ENCODE results near the gene SCFD2.

DNA sequence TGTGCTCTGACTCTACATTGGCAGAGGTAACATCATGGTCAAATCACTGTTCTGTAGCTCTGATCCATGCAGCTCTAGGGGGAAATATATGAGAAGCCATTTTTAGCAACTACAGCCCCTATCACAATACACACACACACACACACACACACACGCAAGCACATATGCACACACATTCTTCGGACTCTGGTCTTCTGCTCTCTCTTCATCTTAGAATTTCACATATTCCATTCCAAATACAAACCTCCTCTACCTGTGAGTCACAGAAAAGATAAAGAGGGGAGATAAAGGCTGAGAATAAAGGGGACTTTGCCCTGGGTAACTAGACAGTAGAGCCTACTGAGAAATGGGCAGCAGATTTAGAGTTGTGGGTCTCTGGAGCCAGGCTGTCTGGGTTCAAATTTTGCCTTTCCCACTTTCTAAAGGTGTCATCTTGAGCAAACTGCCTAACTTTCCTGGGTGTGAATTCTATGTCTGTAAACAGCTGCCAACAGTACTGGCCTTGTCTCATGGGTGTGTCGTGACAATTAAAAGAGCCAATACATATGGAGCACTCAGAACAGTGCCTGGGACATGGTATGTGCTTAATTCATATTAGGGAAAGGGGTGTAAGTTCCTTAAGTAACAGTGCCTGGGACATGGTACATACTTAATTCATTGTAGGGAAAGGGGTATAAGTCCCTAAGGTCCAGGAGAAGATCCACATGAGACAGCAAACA is 515.3 kb downstream of the SCFD2 start:
- TF ChIP-seq, protein P1, sequence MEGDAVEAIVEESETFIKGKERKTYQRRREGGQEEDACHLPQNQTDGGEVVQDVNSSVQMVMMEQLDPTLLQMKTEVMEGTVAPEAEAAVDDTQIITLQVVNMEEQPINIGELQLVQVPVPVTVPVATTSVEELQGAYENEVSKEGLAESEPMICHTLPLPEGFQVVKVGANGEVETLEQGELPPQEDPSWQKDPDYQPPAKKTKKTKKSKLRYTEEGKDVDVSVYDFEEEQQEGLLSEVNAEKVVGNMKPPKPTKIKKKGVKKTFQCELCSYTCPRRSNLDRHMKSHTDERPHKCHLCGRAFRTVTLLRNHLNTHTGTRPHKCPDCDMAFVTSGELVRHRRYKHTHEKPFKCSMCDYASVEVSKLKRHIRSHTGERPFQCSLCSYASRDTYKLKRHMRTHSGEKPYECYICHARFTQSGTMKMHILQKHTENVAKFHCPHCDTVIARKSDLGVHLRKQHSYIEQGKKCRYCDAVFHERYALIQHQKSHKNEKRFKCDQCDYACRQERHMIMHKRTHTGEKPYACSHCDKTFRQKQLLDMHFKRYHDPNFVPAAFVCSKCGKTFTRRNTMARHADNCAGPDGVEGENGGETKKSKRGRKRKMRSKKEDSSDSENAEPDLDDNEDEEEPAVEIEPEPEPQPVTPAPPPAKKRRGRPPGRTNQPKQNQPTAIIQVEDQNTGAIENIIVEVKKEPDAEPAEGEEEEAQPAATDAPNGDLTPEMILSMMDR (IDR thresholded peaks at IDR 0.05; ENCODE audit: extremely low read depth in 1 of 2, insufficient read depth in 1 of 2, low read depth in 1 of 2, low read length in 2 of 2): no peak
- TF ChIP-seq, protein P2, sequence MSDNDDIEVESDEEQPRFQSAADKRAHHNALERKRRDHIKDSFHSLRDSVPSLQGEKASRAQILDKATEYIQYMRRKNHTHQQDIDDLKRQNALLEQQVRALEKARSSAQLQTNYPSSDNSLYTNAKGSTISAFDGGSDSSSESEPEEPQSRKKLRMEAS (IDR thresholded peaks at IDR 0.05; ENCODE audit: insufficient read depth, insufficient read length): no peak
- no peak for TF ChIP-seq POLR2A (IDR thresholded peaks at IDR 0.05; ENCODE audit: low read depth, low read length)
- TF ChIP-seq FOS (IDR thresholded peaks at IDR 0.05; ENCODE audit: borderline replicate concordance, insufficient read depth, low read length): no peak
